ENCODE data around the gene GRAMD1A. TPM values are rescaled to one million over a fixed set of nuclear protein-coding genes. Genes with fewer than 3 reads are reported as not detected.

The GRAMD1A gene
- total RNA-seq, 1 donor from 2014 or later = 67.4 TPM

DNA sequence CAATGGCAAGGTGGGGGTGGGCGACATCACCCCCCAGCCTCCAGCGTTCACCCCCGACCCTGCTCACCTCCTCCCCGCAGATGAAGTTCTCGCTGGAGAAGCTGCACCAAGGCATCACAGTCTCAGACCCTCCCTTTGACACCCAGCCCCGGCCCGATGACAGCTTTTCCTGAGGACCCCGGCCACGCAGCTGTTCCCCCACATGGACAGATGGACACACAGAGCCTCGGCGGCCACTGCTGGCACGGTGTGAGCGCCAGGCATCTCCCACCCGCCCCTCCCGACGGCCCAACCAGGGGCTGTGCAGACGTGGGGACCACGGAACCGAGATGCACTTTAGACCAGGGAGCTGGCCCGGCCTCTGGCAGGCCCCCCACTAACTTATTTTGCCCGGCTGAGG lies 25.8 kb downstream of the GRAMD1A start:
- H3K79me2 ChIP-seq (ENCODE audit: insufficient read depth, low read length) = no peaks in the 10 kb centered on the region
- no peaks in the 10 kb centered on the region for H3K27me3 ChIP-seq (ENCODE audit: insufficient read depth, low read length)
- DNase-seq (ENCODE audit: low read depth) (no peak), FAIRE-seq (no peak)
- peaks cover 11% of the 10 kb centered on the region for H3K36me3 Mint-ChIP-seq (ENCODE audit: low read depth, unreplicated experiment)
- H3K4me3 ChIP-seq (ENCODE audit: insufficient read depth, low read depth, low read length) = no peak overlapping the region
- peaks cover 33% of the 10 kb centered on the region for H4K20me1 ChIP-seq (ENCODE audit: insufficient read depth, low read length)
- peaks cover 4% of the 10 kb centered on the region for H3K4me1 ChIP-seq (ENCODE audit: insufficient read depth, low read length)
- no peaks in the 10 kb centered on the region for H3K9me3 Mint-ChIP-seq (ENCODE audit: unreplicated experiment)
- H3K9me3 ChIP-seq (ENCODE audit: insufficient read depth, low read depth, low read length) = no peaks in the 10 kb centered on the region
- no peak overlapping the region for H2AFZ ChIP-seq (ENCODE audit: low read depth, low read length)
- no peaks in the 10 kb centered on the region for H3K27me3 Mint-ChIP-seq (ENCODE audit: low read depth, unreplicated experiment)
- H3K4me1 Mint-ChIP-seq (ENCODE audit: low read depth, unreplicated experiment) = no peaks in the 10 kb centered on the region
- no peak overlapping the region for H3K4me2 ChIP-seq (ENCODE audit: low read length)
- no peak overlapping the region for H3K27ac Mint-ChIP-seq (ENCODE audit: unreplicated experiment)
- TF ChIP-seq CTCF (IDR thresholded peaks at IDR 0.05; ENCODE audit: insufficient read depth, low read depth, low read length) (no peak), EZH2 (IDR thresholded peaks at IDR 0.05; ENCODE audit: insufficient read depth, low read length) (no peak)
- peaks cover 2% of the 10 kb centered on the region for H3K36me3 ChIP-seq (ENCODE audit: insufficient read depth, low read length)
- no peak overlapping the region for H3K4me3 Mint-ChIP-seq (ENCODE audit: unreplicated experiment)
- no peak overlapping the region for H3K9ac ChIP-seq (ENCODE audit: low read length)
- no peak overlapping the region for H3K27ac ChIP-seq (ENCODE audit: low read depth, low read length)

- no peak for TF ChIP-seq EZH2 (IDR thresholded peaks at IDR 0.05; ENCODE audit: insufficient read depth, low read length)
- TF ChIP-seq CTCF (IDR thresholded peaks at IDR 0.05; ENCODE audit: insufficient read depth, low read depth, low read length) = no peak
- H3K4me1 ChIP-seq (ENCODE audit: insufficient read depth, low read length) = peaks cover 7% of the 10 kb centered on the region
- no peaks in the 10 kb centered on the region for H3K9me3 ChIP-seq (ENCODE audit: insufficient read depth, low read depth, low read length)
- no peak overlapping the region for H3K4me2 ChIP-seq (ENCODE audit: low read length)
- H3K79me2 ChIP-seq (ENCODE audit: insufficient read depth, low read length) = no peaks in the 10 kb centered on the region
- peaks cover 36% of the 10 kb centered on the region for H4K20me1 ChIP-seq (ENCODE audit: insufficient read depth, low read length)
- H3K9ac ChIP-seq (ENCODE audit: low read length) = no peak overlapping the region
- peaks cover 4% of the 10 kb centered on the region for H3K27me3 Mint-ChIP-seq (ENCODE audit: low read depth, unreplicated experiment)
- DNase-seq (ENCODE audit: low read depth) (no peak), FAIRE-seq (no peak)
- no peak overlapping the region for H3K4me3 ChIP-seq (ENCODE audit: insufficient read depth, low read depth, low read length)
- no peaks in the 10 kb centered on the region for H3K9me3 Mint-ChIP-seq (ENCODE audit: unreplicated experiment)
- H3K27ac Mint-ChIP-seq (ENCODE audit: unreplicated experiment) = no peak overlapping the region
- peaks cover 2% of the 10 kb centered on the region for H3K36me3 ChIP-seq (ENCODE audit: insufficient read depth, low read length)
- H2AFZ ChIP-seq (ENCODE audit: low read depth, low read length) = no peak overlapping the region
- H3K4me1 Mint-ChIP-seq (ENCODE audit: low read depth, unreplicated experiment) = no peaks in the 10 kb centered on the region
- no peak overlapping the region for H3K27ac ChIP-seq (ENCODE audit: low read depth, low read length)
- no peak overlapping the region for H3K4me3 Mint-ChIP-seq (ENCODE audit: unreplicated experiment)
- H3K27me3 ChIP-seq (ENCODE audit: insufficient read depth, low read length) = no peaks in the 10 kb centered on the region
- H3K36me3 Mint-ChIP-seq (ENCODE audit: low read depth, unreplicated experiment) = peaks cover 8% of the 10 kb centered on the region
These were observed 26.3 kb downstream of the GRAMD1A start for GRCh38 chr19:35026418-35026817.

- no peak for DNase-seq (ENCODE audit: low read depth)
- H3K27ac ChIP-seq (ENCODE audit: low read depth, low read length) = no peak overlapping the region
- no peaks in the 10 kb centered on the region for H3K4me1 Mint-ChIP-seq (ENCODE audit: low read depth, unreplicated experiment)
- H3K36me3 Mint-ChIP-seq (ENCODE audit: low read depth, unreplicated experiment) = peaks cover 9% of the 10 kb centered on the region
- no peaks in the 10 kb centered on the region for H3K9me3 ChIP-seq (ENCODE audit: insufficient read depth, low read depth, low read length)
- H2AFZ ChIP-seq (ENCODE audit: low read depth, low read length) = no peak overlapping the region
- H3K9ac ChIP-seq (ENCODE audit: low read length) = no peak overlapping the region
- no peak overlapping the region for H3K4me3 ChIP-seq (ENCODE audit: insufficient read depth, low read depth, low read length)
- TF ChIP-seq EZH2 (IDR thresholded peaks at IDR 0.05; ENCODE audit: insufficient read depth, low read length) (no peak), CTCF (IDR thresholded peaks at IDR 0.05; ENCODE audit: insufficient read depth, low read depth, low read length) (no peak)
- H3K27me3 ChIP-seq (ENCODE audit: insufficient read depth, low read length) = no peaks in the 10 kb centered on the region
- H3K4me2 ChIP-seq (ENCODE audit: low read length) = no peak overlapping the region
- peaks cover 10% of the 10 kb centered on the region for H3K4me1 ChIP-seq (ENCODE audit: insufficient read depth, low read length)
- peaks cover 2% of the 10 kb centered on the region for H3K9me3 Mint-ChIP-seq (ENCODE audit: unreplicated experiment)
- no peaks in the 10 kb centered on the region for H3K79me2 ChIP-seq (ENCODE audit: insufficient read depth, low read length)
- no peak overlapping the region for H3K4me3 Mint-ChIP-seq (ENCODE audit: unreplicated experiment)
- peaks cover 8% of the 10 kb centered on the region for H3K27me3 Mint-ChIP-seq (ENCODE audit: low read depth, unreplicated experiment)
- peaks cover 42% of the 10 kb centered on the region for H4K20me1 ChIP-seq (ENCODE audit: insufficient read depth, low read length)
- H3K27ac Mint-ChIP-seq (ENCODE audit: unreplicated experiment) = no peak overlapping the region
- no peak for FAIRE-seq
- peaks cover 2% of the 10 kb centered on the region for H3K36me3 ChIP-seq (ENCODE audit: insufficient read depth, low read length)
These were observed 26.9 kb downstream of the GRAMD1A start for GRCh38 chr19:35027009-35027408.

All from astrocyte (in vitro differentiated cells and primary cell).